Raji (cell line): ENCODE results near the gene MPP4.

Experiments
- POLR2A ChIP-seq: IDR thresholded peaks from 2 replicates; pipeline ENCODE4 v1.6.1; 2011; ENCODE audit warnings: low read depth, low read length, control low read depth; ENCODE audit not compliant: insufficient read depth

MPP4 gene

DNA sequence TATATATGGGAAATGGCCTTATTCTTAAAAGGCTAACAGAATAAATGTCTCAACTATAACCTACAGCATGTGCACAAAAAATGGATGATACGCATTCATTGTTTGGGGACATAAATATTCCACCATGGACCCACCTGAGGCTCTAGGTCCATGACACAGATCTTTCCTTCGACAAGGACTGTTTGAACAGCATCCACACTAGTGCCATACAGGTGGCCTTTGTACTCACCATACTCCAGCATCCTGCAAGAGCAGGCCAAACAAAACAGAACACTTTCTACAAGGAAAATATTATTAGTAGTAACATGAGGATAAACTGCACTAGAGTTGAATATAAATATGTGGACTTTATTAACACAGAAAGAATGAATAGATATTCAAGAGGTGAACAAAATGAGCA lies 49.0 kb downstream of the MPP4 start:
- TF ChIP-seq POLR2A: no peak

DNA sequence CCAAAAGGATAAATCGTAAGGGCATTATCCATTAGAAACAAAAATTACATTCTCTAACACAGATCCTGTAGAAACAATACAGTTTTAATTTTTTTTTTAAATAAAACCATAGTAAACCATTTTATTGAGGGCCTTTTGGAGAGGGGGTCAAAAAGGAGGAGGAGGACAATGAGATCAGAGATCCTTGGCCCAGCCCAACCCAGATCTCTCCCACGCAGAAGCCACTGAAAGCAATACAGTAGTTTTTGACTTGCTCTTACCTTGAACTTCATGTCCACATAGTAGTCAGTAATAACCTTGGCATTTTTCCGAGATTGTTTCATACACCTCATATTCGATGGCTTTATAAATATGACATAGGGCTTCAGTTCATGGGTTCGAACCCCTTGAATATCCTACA lies 51.0 kb downstream of the MPP4 start:
- TF ChIP-seq POLR2A: no peak

GRCh38 chr2:201644001-201644400 lies 54.4 kb downstream of the MPP4 start:
- no peak for TF ChIP-seq POLR2A

GRCh38 chr2:201643216-201643890 lies 55.1 kb downstream of the MPP4 start, which contains the start of gene TMEM237:
TMEM237 (minus strand) TSS chr2:201643503; CDS start chr2:201643400, 103 bp downstream.
- no peak for TF ChIP-seq POLR2A

DNA sequence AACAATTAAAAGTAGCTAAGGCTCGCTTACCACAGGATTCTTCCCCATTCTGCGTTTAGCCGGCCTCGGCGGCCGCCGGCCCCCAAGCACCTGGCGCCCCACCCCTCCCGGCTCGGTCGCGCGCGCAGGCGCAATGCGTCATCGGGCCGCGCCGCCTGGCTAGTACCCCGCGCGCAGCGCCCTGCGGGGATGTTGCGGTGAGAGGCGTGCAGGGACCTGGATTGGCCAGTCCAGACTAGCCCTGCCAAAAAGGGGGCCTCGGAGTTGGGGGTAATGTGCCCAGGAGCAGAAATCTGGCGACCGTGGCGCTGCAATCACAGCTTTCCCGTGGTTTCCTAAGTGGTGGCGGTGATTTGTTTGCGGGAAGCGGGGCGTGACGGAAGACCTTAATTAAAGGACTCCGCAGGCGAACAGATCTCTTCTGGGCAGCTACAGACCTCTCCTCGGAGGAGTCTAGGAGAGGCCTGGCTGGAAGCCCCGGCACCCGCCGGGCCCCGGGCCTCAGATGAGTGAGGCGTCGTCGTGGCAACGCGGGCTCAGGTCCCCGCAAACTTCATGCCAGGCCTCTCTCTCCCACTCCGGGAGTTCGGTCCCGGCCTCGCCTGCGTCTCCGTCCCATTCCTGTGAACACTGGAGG lies 55.7 kb downstream of the MPP4 start:
- TF ChIP-seq POLR2A: peak; percentile 84

GRCh38 chr2:201642086-201642578 lies 56.3 kb downstream of the MPP4 start:
- no peak for TF ChIP-seq POLR2A

DNA sequence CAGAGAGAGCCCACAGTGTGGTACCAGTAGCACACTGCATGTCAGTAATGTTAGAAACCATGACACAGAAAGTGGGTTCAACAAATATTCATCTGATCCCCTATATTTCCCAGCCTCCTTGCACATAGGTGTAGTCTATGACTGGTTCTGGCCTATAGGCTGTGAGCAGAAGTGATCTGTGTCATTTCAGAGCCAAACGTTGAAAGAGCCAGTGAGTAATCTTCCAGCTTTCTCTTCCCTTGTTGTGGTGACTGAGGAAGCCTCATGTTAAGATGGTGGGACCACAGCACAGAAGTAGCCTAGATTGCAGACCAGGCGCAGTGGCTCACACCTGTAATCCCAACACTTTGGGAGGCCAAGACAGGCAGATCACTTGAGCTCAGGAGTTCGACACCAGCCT lies 59.2 kb downstream of the MPP4 start:
- no peak for TF ChIP-seq POLR2A

GRCh38 chr2:201638326-201638725 lies 60.1 kb downstream of the MPP4 start:
- TF ChIP-seq POLR2A: no peak

- TF ChIP-seq POLR2A: no peak
Observed at GRCh38 chr2:201633661-201634249, 64.7 kb downstream of the MPP4 start.

GRCh38 chr2:201631041-201631440 lies 67.4 kb downstream of the MPP4 start:
- no peak for TF ChIP-seq POLR2A

DNA sequence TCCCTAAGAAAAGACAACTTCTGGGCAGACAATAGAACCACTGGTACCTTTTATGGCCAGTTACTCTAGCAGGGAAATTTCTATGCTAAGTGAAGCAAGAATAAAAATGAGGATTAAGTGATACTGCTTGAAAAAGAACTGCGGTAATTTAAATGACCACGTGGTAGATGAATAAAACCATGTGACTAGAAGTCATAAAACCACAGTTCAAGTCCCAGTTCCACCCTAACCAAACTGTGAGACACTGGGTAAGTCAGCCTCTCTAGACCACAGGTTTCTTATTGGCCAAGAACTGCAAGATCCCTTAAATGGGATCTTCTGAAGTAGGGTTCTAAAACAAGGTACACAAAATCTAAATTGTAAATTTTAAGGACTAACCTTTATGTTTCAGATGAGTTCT lies 67.9 kb downstream of the MPP4 start:
- TF ChIP-seq POLR2A: no peak

DNA sequence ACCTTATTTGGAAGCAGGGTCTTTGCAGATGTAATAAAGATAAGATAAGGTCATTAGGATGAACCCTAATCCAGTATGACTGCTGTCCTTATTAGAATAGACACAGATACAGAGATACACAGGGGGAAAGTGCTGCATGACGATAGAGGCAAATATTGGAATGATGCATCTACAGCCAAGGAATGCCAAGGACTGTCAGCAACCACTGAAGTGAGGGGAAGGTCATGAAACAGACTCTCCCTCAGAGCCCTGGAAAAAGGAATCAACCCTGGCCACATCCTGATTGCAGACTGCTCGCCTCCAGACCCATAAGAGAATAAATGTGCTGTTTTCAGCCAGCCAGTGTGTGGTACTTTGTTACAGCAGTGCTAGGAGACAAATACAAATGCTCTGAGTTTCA lies 69.9 kb downstream of the MPP4 start:
- no peak for TF ChIP-seq POLR2A

DNA sequence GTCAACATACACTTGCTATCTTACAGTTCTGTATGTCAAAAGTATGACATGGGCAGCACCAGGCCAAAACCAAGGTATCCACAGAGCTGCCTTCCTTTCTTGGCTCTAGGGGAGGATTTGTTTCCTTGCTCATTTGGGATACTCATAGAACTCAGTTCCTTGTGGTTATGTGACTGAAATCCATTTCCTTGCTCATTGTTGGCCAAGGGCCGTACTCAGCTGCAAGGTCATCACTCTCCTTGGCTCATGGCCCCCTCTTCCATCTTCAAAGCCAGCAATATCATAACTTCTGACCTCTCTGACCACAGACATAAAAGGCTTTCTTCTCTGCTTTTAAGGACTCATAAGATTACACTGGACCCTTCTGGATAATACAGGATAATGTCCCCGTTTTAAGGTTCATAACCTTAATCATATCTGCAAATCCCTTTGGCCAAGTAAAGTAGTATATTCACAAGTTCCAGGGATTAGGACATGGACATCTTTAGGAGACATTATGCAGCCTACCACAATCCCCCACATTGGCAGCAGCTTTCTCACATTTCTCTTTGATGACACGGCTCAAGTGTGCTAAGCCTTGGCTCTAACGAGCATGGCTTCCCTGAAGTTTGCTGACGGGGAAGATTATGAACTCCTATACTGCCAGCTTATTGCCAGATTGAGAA lies 76.0 kb downstream of the MPP4 start:
- no peak for TF ChIP-seq POLR2A

- no peak for TF ChIP-seq POLR2A
Observed at GRCh38 chr2:201621293-201621999, 77.0 kb downstream of the MPP4 start.
